GM23248 (cell line): ENCODE results near the gene CSNK2A2. TPM values are rescaled to one million over a fixed set of nuclear protein-coding genes. Genes with fewer than 3 reads are reported as not detected.
A peak's percentile ranks its signal among the peaks of the same experiment; 100 is the strongest.

ENCODE experiments used
- DNase-seq: peaks from one replicate; pipeline ENCODE4 v3.0.0-alpha.2; 2015
- H2AFZ ChIP-seq: fragments of 200-600 bp; sonication (generic); 2 replicates; pipeline ENCODE4 v1.6.1; 2016; ENCODE audit warnings: antibody characterized with exemption
- H3F3A ChIP-seq: fragments of 200-600 bp; sonication (generic); 2 replicates; pipeline ENCODE4 v1.6.1; 2016; ENCODE audit warnings: mild to moderate bottlenecking, antibody characterized with exemption, mixed run types; ENCODE audit not compliant: insufficient read depth
- H3K27ac ChIP-seq: fragments of 200-600 bp; sonication (generic); 2 replicates; pipeline ENCODE4 v1.5.1; 2016; ENCODE audit warnings: mild to moderate bottlenecking
- H3K27me3 ChIP-seq: fragments of 200-600 bp; sonication (generic); replicated peaks from 2 replicates; pipeline ENCODE4 v1.6.1; 2016; ENCODE audit warnings: mild to moderate bottlenecking; ENCODE audit not compliant: insufficient read depth
- H3K36me3 ChIP-seq: fragments of 200-600 bp; sonication (generic); 2 replicates; pipeline ENCODE4 v1.6.1; 2016; ENCODE audit warnings: low read depth, mild to moderate bottlenecking
- H3K4me1 ChIP-seq: fragments of 200-600 bp; sonication (generic); 2 replicates; pipeline ENCODE4 v1.6.1; 2016; ENCODE audit warnings: mild to moderate bottlenecking; ENCODE audit not compliant: insufficient read depth
- H3K4me2 ChIP-seq: fragments of 200-600 bp; sonication (generic); one replicate; pipeline ENCODE4 v1.6.1; 2016; ENCODE audit warnings: mild to moderate bottlenecking; ENCODE audit not compliant: unreplicated experiment
- H3K4me3 ChIP-seq: fragments of 200-600 bp; sonication (generic); 2 replicates; pipeline ENCODE4 v1.5.1; 2016; ENCODE audit warnings: mild to moderate bottlenecking
- H3K79me2 ChIP-seq: fragments of 200-600 bp; sonication (generic); 2 replicates; pipeline ENCODE4 v1.6.1; 2016; ENCODE audit warnings: mild to moderate bottlenecking; ENCODE audit not compliant: insufficient read depth
- H3K9ac ChIP-seq: fragments of 200-600 bp; sonication (generic); 2 replicates; pipeline ENCODE4 v1.6.1; 2016; ENCODE audit warnings: mild to moderate bottlenecking
- H3K9me2 ChIP-seq: fragments of 200-600 bp; sonication (generic); 2 replicates; pipeline ENCODE4 v1.6.1; 2016; ENCODE audit warnings: mixed run types, mild to moderate bottlenecking, moderate library complexity; ENCODE audit not compliant: insufficient read depth
- H3K9me3 ChIP-seq: fragments of 200-600 bp; sonication (generic); one replicate; pipeline ENCODE4 v1.6.1; 2017; ENCODE audit warnings: low read depth
- H4K20me1 ChIP-seq: fragments of 200-600 bp; sonication (generic); 2 replicates; pipeline ENCODE4 v1.6.0; 2016; ENCODE audit not compliant: insufficient read depth
- EZH2 ChIP-seq: fragments of 200-600 bp; sonication (generic); IDR thresholded peaks from 2 replicates; pipeline ENCODE4 v1.6.1; 2018; ENCODE audit warnings: antibody characterized with exemption, mild to moderate bottlenecking; ENCODE audit not compliant: insufficient read depth, poor library complexity, severe bottlenecking
- EZH2phosphoT487 ChIP-seq: fragments of 200-600 bp; sonication (generic); IDR thresholded peaks from 2 replicates; pipeline ENCODE4 v1.6.1; 2018; ENCODE audit warnings: antibody characterized with exemption, moderate library complexity, mild to moderate bottlenecking, low read depth; ENCODE audit not compliant: insufficient read depth
- WGBS, 2 experiments: methylation state at CpG; one replicate each; pipeline ENCODE4 v1.1.6; 2015 to 2017; ENCODE audit warnings: low lambda C conversion rate in 2 of 2, low coverage in 1 of 2; ENCODE audit errors: missing lambda C conversion rate in 2 of 2; 5-methylcytosine and 5-hydroxymethylcytosine counted together
- in situ Hi-C: fragments of 300-500 bp; cut with MboI; formaldehyde crosslinking; loops from 2 replicates; pipeline ENCODE4 v1.15.0; 2020
- polyA plus RNA-seq: library from polyadenylated mRNA; unstranded; fragments of >200 nt; fragmentation: Nextera tagmentation; extraction: Ambion mirVana; gene quantifications from 2 replicates; pipeline ENCODE4 v1.2.1, GENCODE V29; 2016
- total RNA-seq: library from RNA; depleted of rRNA; stranded (reverse); fragments of >200 nt; shearing (Covaris generic); gene quantifications from 2 replicates; pipeline ENCODE4 v1.2.3, GENCODE V29; 2014

The CSNK2A2 gene
- total and polyA plus RNA-seq, 2 experiments from 2014 or later: 16.6 to 27.4 TPM

DNA sequence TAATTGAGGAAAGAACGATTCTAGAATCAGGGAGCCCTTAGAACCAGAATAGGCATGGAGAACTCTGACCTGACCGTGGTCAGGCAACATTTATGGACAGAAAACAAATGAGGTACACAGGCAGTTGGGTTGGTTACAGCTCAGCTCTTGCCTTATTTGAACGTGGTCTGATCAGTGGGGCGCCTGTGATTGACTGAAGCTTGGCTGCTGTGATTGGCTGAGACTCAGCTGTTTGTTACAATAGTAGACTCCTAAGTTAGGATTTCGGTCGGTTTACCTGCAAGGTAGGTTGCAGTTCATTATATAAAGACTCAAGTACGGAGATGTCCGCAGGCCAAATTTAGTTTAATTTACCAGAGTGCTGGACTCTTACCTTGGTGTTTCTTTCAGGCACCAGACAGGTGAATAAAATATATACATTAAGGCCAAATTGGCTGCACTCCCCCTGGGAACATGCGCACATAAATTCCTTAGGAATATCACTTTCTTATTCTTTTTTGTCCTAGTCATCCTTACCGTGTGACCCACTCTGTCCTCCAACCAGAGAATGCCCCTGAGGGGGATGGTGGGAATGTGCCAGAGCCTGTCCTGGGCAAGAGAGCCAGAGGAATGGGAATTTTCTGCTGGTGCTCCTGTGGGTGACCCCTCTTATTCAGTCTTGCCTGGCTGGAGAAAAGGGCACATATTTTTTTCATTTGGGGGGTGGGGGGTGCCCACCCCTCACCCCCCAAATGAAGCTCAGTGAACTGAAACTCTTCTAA lies 7.5 kb upstream of the CSNK2A2 start:
- no peaks in the 10 kb centered on the region for H3F3A ChIP-seq
- H2AFZ ChIP-seq: no peak overlapping the region
- H3K4me1 ChIP-seq: no peaks in the 10 kb centered on the region
- peaks cover 26% of the 10 kb centered on the region for H3K27me3 ChIP-seq
- no peak for TF ChIP-seq EZH2
- no peak for TF ChIP-seq EZH2phosphoT487
- whole genome bisulfite sequencing, 2 experiments: 56 to 61% methylated on average over 10 of the region's 10 CpGs
- DNase-seq: no peak
- no peak overlapping the region for H3K4me2 ChIP-seq
- no peaks in the 10 kb centered on the region for H3K9me2 ChIP-seq
- H3K27ac ChIP-seq: no peak overlapping the region
- no peaks in the 10 kb centered on the region for H3K79me2 ChIP-seq
- no peak overlapping the region for H3K4me3 ChIP-seq
- no peaks in the 10 kb centered on the region for H3K36me3 ChIP-seq
- H3K9ac ChIP-seq: no peak overlapping the region
- H3K9me3 ChIP-seq: no peaks in the 10 kb centered on the region
- H4K20me1 ChIP-seq: no peaks in the 10 kb centered on the region
- in situ Hi-C loops: no loop called here

DNA sequence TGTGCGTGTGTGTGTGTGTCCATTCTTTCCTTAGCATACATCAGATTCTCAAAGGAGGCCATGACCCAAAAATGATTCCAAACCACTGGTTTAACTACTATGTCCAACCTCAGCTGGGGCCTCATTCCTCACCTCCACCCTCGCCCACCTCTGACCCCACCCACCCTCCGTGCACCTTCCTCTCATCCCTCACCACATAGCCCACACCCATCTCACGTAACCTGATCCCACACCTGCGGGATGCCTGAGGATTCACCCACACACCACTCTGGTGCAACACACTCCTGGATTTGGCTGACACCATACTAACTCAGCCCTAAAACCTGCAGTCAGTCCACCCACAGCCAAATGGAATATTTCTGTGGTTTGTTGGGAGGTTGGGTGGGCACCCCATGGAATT lies 3.3 kb upstream of the CSNK2A2 start:
- H3F3A ChIP-seq: no peaks in the 10 kb centered on the region
- no peaks in the 10 kb centered on the region for H3K9me3 ChIP-seq
- H3K36me3 ChIP-seq: no peaks in the 10 kb centered on the region
- H3K4me1 ChIP-seq: 0 out of 2 replicates have a peak, but pooled peaks cover 9% of the 10 kb centered on the region
- no peak overlapping the region for H3K4me3 ChIP-seq
- no peak overlapping the region for H3K27ac ChIP-seq
- WGBS, 2 experiments: 29 to 53% methylated on average over 5 of the region's 5 CpGs
- no peak overlapping the region for H2AFZ ChIP-seq
- in situ Hi-C loops: no loop called here
- H3K79me2 ChIP-seq: peaks cover 13% of the 10 kb centered on the region
- no peak overlapping the region for H3K9ac ChIP-seq
- H4K20me1 ChIP-seq: no peaks in the 10 kb centered on the region
- DNase-seq: no peak
- no peaks in the 10 kb centered on the region for H3K9me2 ChIP-seq
- H3K4me2 ChIP-seq: no peak overlapping the region
- H3K27me3 ChIP-seq: peaks cover 21% of the 10 kb centered on the region
- TF ChIP-seq EZH2 (no peak), EZH2phosphoT487 (no peak)

DNA sequence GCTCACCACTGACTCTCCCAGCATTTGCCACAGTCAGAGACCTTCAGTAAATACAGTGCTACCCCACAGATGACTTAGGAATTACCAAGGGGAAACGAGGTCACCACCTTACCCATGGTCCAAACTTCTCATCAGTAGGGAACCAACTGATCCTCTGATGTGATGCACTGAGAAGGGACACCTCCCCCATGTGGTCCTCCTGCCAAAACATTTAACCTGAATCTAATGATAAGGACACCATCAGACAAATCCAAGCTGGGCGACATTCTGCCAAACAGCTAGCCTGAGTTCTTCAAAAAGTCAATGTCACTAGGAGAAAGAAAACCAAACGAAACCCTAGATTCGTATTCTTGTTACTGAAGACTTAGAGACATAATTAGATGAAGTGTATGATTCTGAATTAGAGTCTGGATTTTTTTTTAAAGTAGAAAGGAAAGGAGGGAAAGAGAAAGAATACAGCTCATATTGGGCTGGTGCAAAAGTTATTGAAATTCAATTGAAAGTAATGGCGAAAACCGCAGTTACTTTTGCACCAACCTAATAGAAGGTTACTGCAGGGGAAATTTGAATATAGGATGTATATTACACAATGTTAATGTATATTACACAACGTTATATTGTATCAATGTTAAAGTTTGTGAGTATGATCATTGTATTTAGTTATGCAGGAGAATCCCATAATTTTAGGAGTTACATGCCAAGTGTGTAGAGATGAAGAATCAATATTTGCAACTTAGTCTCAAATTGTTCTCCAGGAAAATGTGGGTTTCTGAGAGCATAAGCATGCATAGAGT lies 2.3 kb upstream of the CSNK2A2 start:
- in situ Hi-C loops: no loop called here
- TF ChIP-seq EZH2 (no peak), EZH2phosphoT487 (no peak)
- Histone ChIP-seq H3K36me3 (no peaks in the 10 kb centered on the region), H3K9me2 (no peaks in the 10 kb centered on the region), H2AFZ (no peak overlapping the region), H3K79me2 (peaks cover 23% of the 10 kb centered on the region), H3K27ac (no peak overlapping the region), H3K9ac (no peak overlapping the region), H4K20me1 (no peaks in the 10 kb centered on the region), H3K4me3 (no peak overlapping the region), H3F3A (peaks cover 1% of the 10 kb centered on the region; the same call in 1 of the 2 replicates), H3K4me2 (no peak overlapping the region), H3K27me3 (peaks cover 18% of the 10 kb centered on the region), H3K9me3 (no peaks in the 10 kb centered on the region), H3K4me1 (0 out of 2 replicates have a peak, but pooled peaks cover 9% of the 10 kb centered on the region)
- WGBS, 2 experiments: 75 to 79% methylated on average over 7 of the region's 7 CpGs
- no peak for DNase-seq

DNA sequence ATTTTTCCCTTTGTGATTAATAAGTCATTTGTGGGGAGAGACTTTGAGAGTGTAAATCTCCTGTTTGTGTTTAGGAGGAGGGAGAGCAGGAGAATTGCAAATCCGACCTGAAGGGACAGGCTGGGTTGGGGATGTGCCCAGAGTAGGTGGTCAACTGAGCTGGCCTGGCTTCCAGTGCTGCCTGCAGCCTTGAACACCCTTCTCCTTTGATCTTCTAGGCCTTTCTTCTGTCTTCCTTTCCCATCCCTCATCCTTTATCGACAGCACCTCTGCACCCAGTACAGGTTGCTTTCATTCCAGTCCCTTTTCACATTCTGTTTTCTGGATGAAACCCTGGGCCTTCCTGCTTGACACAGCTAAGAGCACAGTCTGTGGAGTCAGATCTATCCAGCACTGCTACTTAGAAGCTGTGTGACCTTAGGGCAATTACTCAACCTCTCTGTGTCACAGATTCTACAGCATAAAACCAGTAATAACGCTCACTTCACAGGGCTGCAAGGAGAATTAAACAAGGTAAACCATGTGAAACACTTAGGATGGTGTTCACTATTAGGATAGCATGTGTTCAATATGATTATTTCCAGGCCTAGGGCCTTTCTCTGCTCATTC lies 1.0 kb upstream of the CSNK2A2 start:
- no peak overlapping the region for H3K9ac ChIP-seq
- 0 out of 2 replicates have a peak, but pooled peaks cover 9% of the 10 kb centered on the region for H3K4me1 ChIP-seq
- no peak for DNase-seq
- H2AFZ ChIP-seq: peak overlapping the region; percentile 98
- H3K4me3 ChIP-seq: no peak overlapping the region
- peaks cover 11% of the 10 kb centered on the region; the same call in 1 of the 2 replicates for H3K36me3 ChIP-seq
- no peaks in the 10 kb centered on the region for H3K9me3 ChIP-seq
- 85 to 87% methylated on average over 3 of the region's 3 CpGs for WGBS, 2 experiments
- H3K4me2 ChIP-seq: no peak overlapping the region
- H4K20me1 ChIP-seq: no peaks in the 10 kb centered on the region
- peaks cover 10% of the 10 kb centered on the region; the same call in 1 of the 2 replicates for H3F3A ChIP-seq
- no peak overlapping the region for H3K27ac ChIP-seq
- in situ Hi-C loops: no loop called here
- H3K9me2 ChIP-seq: no peaks in the 10 kb centered on the region
- peaks cover 36% of the 10 kb centered on the region for H3K79me2 ChIP-seq
- no peak for TF ChIP-seq EZH2
- TF ChIP-seq EZH2phosphoT487: no peak
- H3K27me3 ChIP-seq: peaks cover 7% of the 10 kb centered on the region; the same call in 1 of the 2 replicates
